Colonic mucosa (tissue), 4 donors: ENCODE measurements around the gene MCEE. TPM values are rescaled to one million over a fixed set of nuclear protein-coding genes. Genes with fewer than 3 reads are reported as not detected.

Source experiments
- DNase-seq: peaks from one replicate; pipeline ENCODE4 v3.0.0-alpha.2; 2020
- H3K27ac ChIP-seq: fragments of 200-600 bp; one replicate; pipeline ENCODE4 v1.8.0; 2021
- H3K27me3 ChIP-seq: fragments of 200-600 bp; one replicate; pipeline ENCODE4 v1.8.0; 2021
- H3K36me3 ChIP-seq: fragments of 200-600 bp; one replicate; pipeline ENCODE4 v1.8.0; 2021
- H3K4me1 ChIP-seq: fragments of 200-600 bp; one replicate; pipeline ENCODE4 v1.8.0; 2021; ENCODE audit warnings: mild to moderate bottlenecking
- H3K4me3 ChIP-seq: fragments of 200-600 bp; one replicate; pipeline ENCODE4 v1.8.0; 2021
- H3K9ac ChIP-seq, 2 donors: one replicate each; pipeline ENCODE4 v1.7.0; 2013; ENCODE audit warnings: control low read depth in 2 of 2, low read depth in 2 of 2, low read length in 2 of 2
- H3K9me3 ChIP-seq: fragments of 200-600 bp; one replicate; pipeline ENCODE4 v1.8.0; 2021
- intact Hi-C: fragments of 100-400 bp; cut with DNase I; formaldehyde crosslinking; loops from one replicate; pipeline ENCODE4 v1.14.1; 2022
- total RNA-seq, 2 donors: library from RNA; stranded (reverse); fragmentation: NEBNext Ultra II Directional in 1 of 2; extraction: Animal tissue kit (Norgen Biotek cat#: 25700) in 1 of 2; gene quantifications; one replicate each; pipeline ENCODE4 v1.2.1, GENCODE V29; 2021
- TF ChIP-seq, protein P1 (sequence below): fragments of 200-600 bp; IDR thresholded peaks from one replicate; pipeline ENCODE4 v1.8.0; 2022; ENCODE audit warnings: antibody characterized with exemption, mild to moderate bottlenecking
- donor health status: healthy.
- donor health status: DM: no; HTN: no; CAD: no.
- donor health status: DM: no; HTN: no; CAD: no.

Gene MCEE
- total RNA-seq, 2 donors from 2014 or later, result 20.3 to 23.2 TPM

DNA sequence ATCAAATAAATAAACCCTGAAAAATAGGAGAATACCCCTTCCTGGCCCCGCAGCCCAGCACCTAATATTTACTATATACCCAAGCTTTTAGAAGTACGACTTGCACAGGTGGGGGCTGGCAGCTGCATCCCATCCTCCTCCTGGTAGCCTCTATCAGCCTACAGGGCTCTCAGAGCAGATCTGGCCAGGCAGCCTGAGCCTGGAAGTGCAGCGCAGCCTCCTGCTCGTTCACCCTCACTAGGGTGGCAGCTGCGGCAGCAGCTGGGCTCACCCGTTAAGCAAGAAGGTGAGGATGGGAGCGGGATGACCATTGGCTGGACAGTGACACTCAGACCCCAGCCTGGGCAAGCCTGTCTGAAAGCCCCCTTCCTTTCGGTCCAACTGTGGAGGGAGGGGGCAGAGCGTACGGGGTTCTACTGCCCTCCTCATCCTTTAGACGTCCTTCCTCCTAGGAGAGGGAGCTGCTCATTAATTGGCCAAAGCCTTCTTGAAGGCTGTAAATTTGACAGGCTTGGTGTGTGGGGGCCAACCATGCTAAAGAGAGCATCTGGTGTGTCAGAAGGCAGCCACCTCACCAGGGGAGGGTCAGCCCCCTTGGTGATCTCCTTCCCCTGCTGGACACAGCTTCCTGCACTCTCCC lies 23.7 kb upstream of the MCEE start:
- intact Hi-C loops, result no loop called here
- H3K27me3 ChIP-seq, result no peaks in the 10 kb centered on the region
- no peaks in the 10 kb centered on the region for H3K9me3 ChIP-seq
- H3K27ac ChIP-seq, result no peak overlapping the region
- H3K36me3 ChIP-seq, result peaks cover 6% of the 10 kb centered on the region
- no peaks in the 10 kb centered on the region for H3K4me1 ChIP-seq
- H3K9ac ChIP-seq, result no peak overlapping the region
- H3K4me3 ChIP-seq, result no peak overlapping the region
- TF ChIP-seq, protein P1, sequence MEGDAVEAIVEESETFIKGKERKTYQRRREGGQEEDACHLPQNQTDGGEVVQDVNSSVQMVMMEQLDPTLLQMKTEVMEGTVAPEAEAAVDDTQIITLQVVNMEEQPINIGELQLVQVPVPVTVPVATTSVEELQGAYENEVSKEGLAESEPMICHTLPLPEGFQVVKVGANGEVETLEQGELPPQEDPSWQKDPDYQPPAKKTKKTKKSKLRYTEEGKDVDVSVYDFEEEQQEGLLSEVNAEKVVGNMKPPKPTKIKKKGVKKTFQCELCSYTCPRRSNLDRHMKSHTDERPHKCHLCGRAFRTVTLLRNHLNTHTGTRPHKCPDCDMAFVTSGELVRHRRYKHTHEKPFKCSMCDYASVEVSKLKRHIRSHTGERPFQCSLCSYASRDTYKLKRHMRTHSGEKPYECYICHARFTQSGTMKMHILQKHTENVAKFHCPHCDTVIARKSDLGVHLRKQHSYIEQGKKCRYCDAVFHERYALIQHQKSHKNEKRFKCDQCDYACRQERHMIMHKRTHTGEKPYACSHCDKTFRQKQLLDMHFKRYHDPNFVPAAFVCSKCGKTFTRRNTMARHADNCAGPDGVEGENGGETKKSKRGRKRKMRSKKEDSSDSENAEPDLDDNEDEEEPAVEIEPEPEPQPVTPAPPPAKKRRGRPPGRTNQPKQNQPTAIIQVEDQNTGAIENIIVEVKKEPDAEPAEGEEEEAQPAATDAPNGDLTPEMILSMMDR, result no peak
- DNase-seq, result no peak

DNA sequence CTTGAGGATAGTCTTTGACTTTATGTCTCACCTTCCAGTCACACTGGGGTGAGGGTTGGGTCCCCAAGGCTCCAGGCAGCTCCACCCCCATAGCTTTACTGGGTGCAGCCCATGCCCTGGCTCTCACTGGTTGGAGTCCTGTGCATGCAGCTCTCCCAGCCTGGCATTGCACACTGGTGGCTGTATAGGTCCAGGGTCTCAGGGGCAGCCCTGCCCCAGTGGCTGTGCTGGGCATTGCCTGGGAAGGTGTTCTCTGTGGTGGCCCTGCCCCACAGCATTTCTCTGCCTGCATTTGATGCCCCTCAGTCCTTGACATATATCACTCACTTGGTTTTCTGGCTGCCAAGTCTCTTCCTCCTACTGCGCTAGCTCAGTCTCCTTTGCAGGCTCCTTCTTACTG lies 21.6 kb upstream of the MCEE start:
- DNase-seq, result no peak
- no peak overlapping the region for H3K27ac ChIP-seq
- no peaks in the 10 kb centered on the region for H3K27me3 ChIP-seq
- H3K9ac ChIP-seq, result no peak overlapping the region
- no peak overlapping the region for H3K4me3 ChIP-seq
- H3K4me1 ChIP-seq, result no peaks in the 10 kb centered on the region
- H3K36me3 ChIP-seq, result peaks cover 17% of the 10 kb centered on the region
- TF ChIP-seq, protein P1, result no peak
- H3K9me3 ChIP-seq, result no peaks in the 10 kb centered on the region
- intact Hi-C loops, result no loop called here

DNA sequence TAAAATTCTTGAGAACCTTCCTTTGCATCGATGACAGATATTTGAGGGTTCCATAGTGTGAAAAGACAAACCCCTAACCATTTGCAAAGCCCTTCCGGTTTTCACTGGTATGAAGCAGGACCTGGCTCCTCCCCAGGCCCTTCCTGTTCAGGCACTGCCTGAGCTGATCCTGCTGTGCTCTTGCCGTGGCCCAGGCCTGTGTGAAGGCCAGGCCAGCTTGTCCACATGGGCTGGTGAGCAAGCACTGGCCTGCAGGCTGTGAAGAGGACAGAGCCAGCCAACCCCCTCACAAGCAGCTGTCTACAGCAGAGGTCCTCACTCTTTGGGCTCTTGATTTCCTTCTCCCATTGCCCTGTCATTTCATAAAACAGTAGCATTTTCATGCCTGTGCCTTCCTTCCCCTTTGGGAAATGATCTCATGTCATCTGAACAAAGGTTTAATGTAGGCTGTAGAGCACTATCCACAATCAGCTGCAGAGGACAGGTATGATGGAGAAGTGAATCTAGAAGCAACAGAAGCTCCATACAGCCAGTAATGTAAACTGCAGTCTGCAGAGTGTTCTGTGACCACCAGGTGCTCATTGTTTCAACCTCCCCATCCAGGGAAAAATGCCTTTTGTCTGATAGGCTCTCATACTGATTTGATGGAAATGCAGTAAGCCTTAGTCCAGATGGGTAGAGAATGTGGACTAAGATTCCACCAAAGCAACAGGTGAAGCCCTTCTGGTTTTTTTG lies 20.2 kb upstream of the MCEE start:
- peaks cover 25% of the 10 kb centered on the region for H3K36me3 ChIP-seq
- H3K9ac ChIP-seq, result no peak overlapping the region
- H3K4me1 ChIP-seq, result no peaks in the 10 kb centered on the region
- no peak overlapping the region for H3K27ac ChIP-seq
- no peak for DNase-seq
- H3K27me3 ChIP-seq, result no peaks in the 10 kb centered on the region
- intact Hi-C loops, result no loop called here
- TF ChIP-seq, protein P1, result no peak
- no peaks in the 10 kb centered on the region for H3K9me3 ChIP-seq
- no peak overlapping the region for H3K4me3 ChIP-seq

DNA sequence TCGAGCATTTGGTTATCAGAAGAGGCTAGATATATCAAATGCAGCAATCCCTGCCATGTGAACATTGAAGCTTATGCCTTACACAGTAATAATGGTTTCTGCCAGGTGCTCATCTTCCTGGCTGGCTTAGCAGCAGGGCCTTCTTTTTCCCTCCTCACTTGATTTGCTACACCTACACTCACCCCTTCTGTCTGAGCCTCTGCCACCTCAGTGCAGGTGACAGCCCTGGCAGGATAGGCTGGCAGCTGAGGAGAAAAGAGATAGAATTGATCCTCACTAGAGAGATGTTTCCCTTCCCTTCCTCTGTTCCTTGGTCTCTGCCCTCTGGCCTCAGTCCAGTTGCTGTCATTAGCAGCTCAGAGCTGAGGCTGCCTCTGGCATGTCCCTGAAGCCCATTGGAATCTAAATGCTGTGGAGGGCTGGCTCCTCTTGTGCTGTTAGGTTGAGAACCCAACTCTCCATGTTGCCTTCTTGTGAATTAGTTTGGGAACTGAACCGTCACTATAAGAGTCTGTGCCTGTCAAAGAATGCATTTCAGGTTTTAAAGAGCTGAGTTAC lies 18.6 kb upstream of the MCEE start:
- no peak overlapping the region for H3K27ac ChIP-seq
- no peak overlapping the region for H3K4me3 ChIP-seq
- H3K4me1 ChIP-seq, result no peaks in the 10 kb centered on the region
- peaks cover 30% of the 10 kb centered on the region for H3K36me3 ChIP-seq
- intact Hi-C loops, result no loop called here
- no peak overlapping the region for H3K9ac ChIP-seq
- DNase-seq, result no peak
- TF ChIP-seq, protein P1, result no peak
- H3K27me3 ChIP-seq, result no peaks in the 10 kb centered on the region
- H3K9me3 ChIP-seq, result no peaks in the 10 kb centered on the region

DNA sequence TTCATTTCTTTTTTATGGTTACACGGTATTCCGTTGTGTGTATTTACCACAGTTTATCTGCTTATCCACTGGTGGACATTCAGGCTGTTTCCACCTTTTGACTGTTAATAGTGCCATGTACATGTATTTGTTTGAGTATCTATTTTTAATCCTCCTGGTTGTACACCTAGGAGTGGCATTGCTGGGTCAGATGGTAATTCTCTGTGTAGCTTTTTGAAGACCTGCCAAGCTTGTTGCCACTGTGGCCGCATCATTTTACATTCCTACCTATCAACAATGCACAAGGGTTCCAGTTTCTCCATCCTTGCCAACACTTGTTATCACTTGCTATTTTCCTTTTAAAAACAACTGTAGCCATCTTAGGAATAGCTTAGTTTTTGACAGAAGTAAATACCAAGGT lies 13.8 kb upstream of the MCEE start:
- Histone ChIP-seq H3K36me3 (peaks cover 32% of the 10 kb centered on the region), H3K4me3 (no peak overlapping the region), H3K27me3 (no peaks in the 10 kb centered on the region), H3K9me3 (no peaks in the 10 kb centered on the region), H3K4me1 (no peaks in the 10 kb centered on the region), H3K27ac (no peak overlapping the region), H3K9ac (no peak overlapping the region)
- intact Hi-C loops, result no loop called here
- TF ChIP-seq, protein P1, result no peak
- no peak for DNase-seq
